ENCODE measurements around the gene ZPLD1. TPM values are rescaled to one million over a fixed set of nuclear protein-coding genes. Genes with fewer than 3 reads are reported as not detected.

ZPLD1 gene
- total and polyA plus RNA-seq, 2 of the 8 experiments (the other 6 are each of a cell fraction or from before 2014, with no cell fraction given): not detected

DNA sequence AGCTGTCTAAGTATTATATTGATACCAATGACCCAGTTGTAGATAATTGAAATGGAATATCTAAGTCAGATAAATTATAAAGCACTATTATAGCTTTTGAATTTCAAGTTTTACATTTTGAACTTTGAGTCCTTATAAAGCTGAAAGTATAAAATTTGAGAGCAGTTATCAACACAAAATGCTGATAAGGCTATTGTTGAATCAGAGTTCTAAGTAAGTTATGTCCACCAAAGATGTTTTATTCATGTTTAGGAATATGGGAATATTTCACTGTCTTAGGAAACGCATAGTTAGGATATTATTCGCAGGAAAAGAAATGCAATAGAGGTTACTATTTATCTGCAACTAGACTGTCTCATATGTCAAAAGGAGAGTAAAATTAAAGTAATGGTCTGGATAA lies 29.4 kb downstream of the ZPLD1 start:
- Histone ChIP-seq H3K56ac (replicated peaks; ENCODE audit: insufficient read length, low read depth, low read length) (no peak overlapping the region), H4K91ac (replicated peaks; ENCODE audit: insufficient read length, low read length) (no peak overlapping the region), H3K27me3 (replicated peaks in 1 of 4; ENCODE audit: control insufficient read depth in 3 of 4, extremely low read depth in 1 of 4, insufficient read depth in 3 of 4, low read length in 3 of 4) (no peaks in the 10 kb centered on the region), H3K23me2 (ENCODE audit: low read depth, low read length) (no peaks in the 10 kb centered on the region; the same call in 1 of the 2 replicates), H3K9ac (replicated peaks in 1 of 4; ENCODE audit: extremely low read depth in 1 of 4, low read depth in 3 of 4, low read length in 3 of 4) (no peak overlapping the region), H3K36me3 (ENCODE audit: control insufficient read depth in 2 of 4, insufficient read depth in 4 of 4, low read length in 3 of 4) (no peaks in the 10 kb centered on the region; a peak in 1 of 8 replicates), H3K27ac (ENCODE audit: low read depth, low read length) (no peak overlapping the region), H2AFZ (ENCODE audit: low read length) (no peak overlapping the region), H4K8ac (ENCODE audit: extremely low read depth, insufficient read depth, low read length) (no peak overlapping the region), H3K4me1 (replicated peaks in 1 of 4; ENCODE audit: control insufficient read depth in 3 of 4, insufficient read depth in 4 of 4, low read length in 3 of 4) (no peaks in the 10 kb centered on the region), H3K4me3 (ENCODE audit: extremely low read depth in 1 of 4, insufficient read depth in 2 of 4, low read depth in 3 of 4, low read length in 4 of 4) (no peak overlapping the region), H4K20me1 (replicated peaks in 1 of 2; ENCODE audit: control insufficient read depth in 1 of 2, insufficient read depth in 2 of 2, low read length in 2 of 2) (no peaks in the 10 kb centered on the region), H3K79me2 (ENCODE audit: control insufficient read depth in 1 of 2, insufficient read depth in 2 of 2, low read length in 2 of 2) (no peaks in the 10 kb centered on the region), H2AK5ac (ENCODE audit: low read depth, low read length) (no peak overlapping the region), H2BK20ac (ENCODE audit: low read length) (no peak overlapping the region), H3K4ac (replicated peaks; ENCODE audit: insufficient read length, low read depth, low read length) (no peak overlapping the region), H3K18ac (ENCODE audit: extremely low read depth, low read length) (no peak overlapping the region), H2BK120ac (replicated peaks; ENCODE audit: low read depth, low read length) (no peak overlapping the region), H2BK15ac (ENCODE audit: low read length) (no peak overlapping the region), H3K4me2 (ENCODE audit: insufficient read depth in 1 of 2, low read depth in 2 of 2, low read length in 2 of 2) (no peak overlapping the region), H4K5ac (ENCODE audit: insufficient read length, low read depth, low read length) (no peak overlapping the region), H3K79me1 (ENCODE audit: low read depth, low read length) (no peaks in the 10 kb centered on the region), H2BK5ac (ENCODE audit: low read depth, low read length) (no peak overlapping the region), H3K9me3 (ENCODE audit: insufficient read depth in 2 of 2, low read depth in 1 of 2, low read length in 1 of 2) (no peaks in the 10 kb centered on the region), H3K14ac (ENCODE audit: insufficient read length) (no peak overlapping the region), H3K23ac (ENCODE audit: insufficient read length) (no peak overlapping the region), H2BK12ac (ENCODE audit: low read depth, low read length) (no peak overlapping the region)
- DNase-seq (ENCODE audit: low read depth in 1 of 2, low spot score in 2 of 2) (no peak), FAIRE-seq (no peak)
- CTCF ChIA-PET (ENCODE audit: partially characterized antibody): interaction anchor here (0.6 to 1.6 kb wide), 4 partner anchors 8 to 227 kb away, joined by 3 to 5 read pairs (median 4); no protein-coding TSS in a partner anchor
- POLR2A ChIA-PET (ENCODE audit: partially characterized antibody): no interaction called here
- TF ChIP-seq CTBP2 (IDR thresholded peaks at IDR 0.05; ENCODE audit: borderline replicate concordance, insufficient read depth, insufficient read length, low read length) (no peak), RXRA (IDR thresholded peaks at IDR 0.05; ENCODE audit: insufficient read depth, low read depth, low read length) (no peak)
- TF ChIP-seq, protein P1, sequence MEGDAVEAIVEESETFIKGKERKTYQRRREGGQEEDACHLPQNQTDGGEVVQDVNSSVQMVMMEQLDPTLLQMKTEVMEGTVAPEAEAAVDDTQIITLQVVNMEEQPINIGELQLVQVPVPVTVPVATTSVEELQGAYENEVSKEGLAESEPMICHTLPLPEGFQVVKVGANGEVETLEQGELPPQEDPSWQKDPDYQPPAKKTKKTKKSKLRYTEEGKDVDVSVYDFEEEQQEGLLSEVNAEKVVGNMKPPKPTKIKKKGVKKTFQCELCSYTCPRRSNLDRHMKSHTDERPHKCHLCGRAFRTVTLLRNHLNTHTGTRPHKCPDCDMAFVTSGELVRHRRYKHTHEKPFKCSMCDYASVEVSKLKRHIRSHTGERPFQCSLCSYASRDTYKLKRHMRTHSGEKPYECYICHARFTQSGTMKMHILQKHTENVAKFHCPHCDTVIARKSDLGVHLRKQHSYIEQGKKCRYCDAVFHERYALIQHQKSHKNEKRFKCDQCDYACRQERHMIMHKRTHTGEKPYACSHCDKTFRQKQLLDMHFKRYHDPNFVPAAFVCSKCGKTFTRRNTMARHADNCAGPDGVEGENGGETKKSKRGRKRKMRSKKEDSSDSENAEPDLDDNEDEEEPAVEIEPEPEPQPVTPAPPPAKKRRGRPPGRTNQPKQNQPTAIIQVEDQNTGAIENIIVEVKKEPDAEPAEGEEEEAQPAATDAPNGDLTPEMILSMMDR (IDR thresholded peaks at IDR 0.05; ENCODE audit: control extremely low read depth in 1 of 3, insufficient read depth in 1 of 3, low read depth in 1 of 3, low read length in 3 of 3): no peak
- WGBS, 2 experiments (ENCODE audit: extremely low coverage in 1 of 2, insufficient coverage in 1 of 2, insufficient read length in 1 of 2, insufficient replicate concordance in 2 of 2, low coverage in 1 of 2, low lambda C conversion rate in 2 of 2, missing lambda C conversion rate in 1 of 2): 91% methylated on average over 2 of the region's 2 CpGs; no CpG with 5 or more reads in 1 of the 2 experiments
